Peyer's patch (tissue), 4 donors: Measurements from ENCODE around the gene PCK1.

Experiments used
- CTCF ChIP-seq, 6 experiments: fragments of 450-650 bp in 4 of 6; fragments of 200-600 bp in 2 of 6; sonication (generic) in 1 of 6; IDR thresholded peaks; one replicate each; pipeline ENCODE4 v1.5.1; 2017 to 2019; ENCODE audit warnings: antibody characterized with exemption in 6 of 6, mild to moderate bottlenecking in 3 of 6, moderate library complexity in 1 of 6
- POLR2A ChIP-seq, 2 donors: fragments of 450-650 bp; IDR thresholded peaks; one replicate each; pipeline ENCODE4 v1.5.1; 2017; ENCODE audit warnings: antibody characterized with exemption in 2 of 2, mild to moderate bottlenecking in 2 of 2, moderate library complexity in 2 of 2

GRCh38 chr20:57592263-57593092 is 31.6 kb downstream of the PCK1 start:
- TF ChIP-seq CTCF (IDR thresholded peaks at IDR 0.05) (no peak), POLR2A (IDR thresholded peaks at IDR 0.05) (no peak)
